ENCODE data around the gene THAP6.
"Not testable (repeated sequence)": the region's sequence is repeated elsewhere in the genome, so short reads cannot be mapped to it uniquely, and the experiment has no call there.

Gene THAP6

GRCh38 chr4:75525910-75526309 is 11.6 kb downstream of the THAP6 start:
- DNase-seq (ENCODE audit: low read depth), result no peak

GRCh38 chr4:75527482-75527881 is 13.2 kb downstream of the THAP6 start:
- no peak for DNase-seq (ENCODE audit: low read depth)

- DNase-seq (ENCODE audit: low read depth), result no peak
Measured at GRCh38 chr4:75530556-75531322, 16.5 kb downstream of the THAP6 start.

- DNase-seq (ENCODE audit: low read depth), result not testable (repeated sequence)
Measured at GRCh38 chr4:75531536-75532143, 17.4 kb downstream of the THAP6 start.

- not testable (repeated sequence) for DNase-seq (ENCODE audit: low read depth)
Measured at GRCh38 chr4:75533339-75533887, 19.1 kb downstream of the THAP6 start.

- DNase-seq (ENCODE audit: low read depth), result not testable (repeated sequence)
Measured at GRCh38 chr4:75533926-75534325, 19.7 kb downstream of the THAP6 start.

GRCh38 chr4:75537308-75537707 is 23.0 kb downstream of the THAP6 start:
- not testable (repeated sequence) for DNase-seq (ENCODE audit: low read depth)

- DNase-seq (ENCODE audit: low read depth), result peak; percentile 82
Measured at GRCh38 chr4:75542824-75543223, 28.6 kb downstream of the THAP6 start.

- not testable (repeated sequence) for DNase-seq (ENCODE audit: low read depth)
Measured at GRCh38 chr4:75544220-75544619, 29.9 kb downstream of the THAP6 start.

GRCh38 chr4:75544870-75545269 is 30.6 kb downstream of the THAP6 start:
- DNase-seq (ENCODE audit: low read depth), result no peak

GRCh38 chr4:75545526-75545925 is 31.3 kb downstream of the THAP6 start:
- no peak for DNase-seq (ENCODE audit: low read depth)

- no peak for DNase-seq (ENCODE audit: low read depth)
Measured at GRCh38 chr4:75547647-75548387, 33.5 kb downstream of the THAP6 start.

- no peak for DNase-seq (ENCODE audit: low read depth)
Measured at GRCh38 chr4:75549019-75549418, 34.7 kb downstream of the THAP6 start.

GRCh38 chr4:75552452-75552851 is 38.2 kb downstream of the THAP6 start:
- DNase-seq (ENCODE audit: low read depth), result no peak

GRCh38 chr4:75555294-75556164 is 41.3 kb downstream of the THAP6 start, which contains the start of gene ODAPH:
Gene ODAPH (plus strand): TSS chr4:75556066. CDS start chr4:75556083, 17 bp downstream.
- peak; percentile 55 for DNase-seq (ENCODE audit: low read depth)

- DNase-seq (ENCODE audit: low read depth), result no peak
Measured at GRCh38 chr4:75557696-75558095, 43.4 kb downstream of the THAP6 start.

GRCh38 chr4:75561789-75562188 is 47.5 kb downstream of the THAP6 start:
- DNase-seq (ENCODE audit: low read depth), result no peak

- no peak for DNase-seq (ENCODE audit: low read depth)
Measured at GRCh38 chr4:75564023-75564422, 49.8 kb downstream of the THAP6 start.

GRCh38 chr4:75565481-75565880 is 51.2 kb downstream of the THAP6 start:
- DNase-seq (ENCODE audit: low read depth), result no peak

GRCh38 chr4:75566911-75567310 is 52.6 kb downstream of the THAP6 start:
- no peak for DNase-seq (ENCODE audit: low read depth)

- DNase-seq (ENCODE audit: low read depth), result no peak
Measured at GRCh38 chr4:75567725-75568124, 53.5 kb downstream of the THAP6 start.
